Measurements from ENCODE around the gene DYNLT2. TPM values are rescaled to one million over a fixed set of nuclear protein-coding genes. Genes with fewer than 3 reads are reported as not detected.

DYNLT2 gene
- total RNA-seq, 1 donor from 2014 or later = 1.7 TPM

GRCh38 chr6:169723991-169724493 lies 27.3 kb downstream of the DYNLT2 start:
- TF ChIP-seq CTCF (IDR thresholded peaks at IDR 0.05; ENCODE audit: partially characterized antibody, unreplicated experiment) = no peak
- Mint-ChIP-seq H3K4me3 (ENCODE audit: unreplicated experiment) (no peak overlapping the region), H3K27me3 (ENCODE audit: unreplicated experiment) (peaks cover 11% of the 10 kb centered on the region), H3K4me1 (ENCODE audit: low read depth, unreplicated experiment) (peaks cover 5% of the 10 kb centered on the region), H3K27ac (ENCODE audit: unreplicated experiment) (no peak overlapping the region), H3K9me3 (ENCODE audit: unreplicated experiment) (peaks cover 14% of the 10 kb centered on the region), H3K36me3 (ENCODE audit: unreplicated experiment) (no peaks in the 10 kb centered on the region)
- peak; percentile 69 for DNase-seq

- Mint-ChIP-seq H3K27ac (ENCODE audit: unreplicated experiment) (no peak overlapping the region), H3K4me1 (ENCODE audit: low read depth, unreplicated experiment) (peaks cover 5% of the 10 kb centered on the region), H3K9me3 (ENCODE audit: unreplicated experiment) (peaks cover 14% of the 10 kb centered on the region), H3K36me3 (ENCODE audit: unreplicated experiment) (no peaks in the 10 kb centered on the region), H3K4me3 (ENCODE audit: unreplicated experiment) (peak overlapping the region; percentile 90), H3K27me3 (ENCODE audit: unreplicated experiment) (peaks cover 11% of the 10 kb centered on the region)
- TF ChIP-seq CTCF (IDR thresholded peaks at IDR 0.05; ENCODE audit: partially characterized antibody, unreplicated experiment) = no peak
- peak; percentile 63 for DNase-seq
Measured at GRCh38 chr6:169723200-169723909, 28.0 kb downstream of the DYNLT2 start.

GRCh38 chr6:169722362-169723199 lies 28.8 kb downstream of the DYNLT2 start:
- no peak for TF ChIP-seq CTCF (IDR thresholded peaks at IDR 0.05; ENCODE audit: partially characterized antibody, unreplicated experiment)
- Mint-ChIP-seq H3K27me3 (ENCODE audit: unreplicated experiment) (peaks cover 11% of the 10 kb centered on the region), H3K27ac (ENCODE audit: unreplicated experiment) (no peak overlapping the region), H3K9me3 (ENCODE audit: unreplicated experiment) (peaks cover 14% of the 10 kb centered on the region), H3K4me3 (ENCODE audit: unreplicated experiment) (peak overlapping the region; percentile 90), H3K36me3 (ENCODE audit: unreplicated experiment) (no peaks in the 10 kb centered on the region), H3K4me1 (ENCODE audit: low read depth, unreplicated experiment) (peaks cover 5% of the 10 kb centered on the region)
- peak; percentile 43 for DNase-seq

GRCh38 chr6:169720207-169720855 lies 31.0 kb downstream of the DYNLT2 start:
- Mint-ChIP-seq H3K9me3 (ENCODE audit: unreplicated experiment) (peaks cover 10% of the 10 kb centered on the region), H3K4me3 (ENCODE audit: unreplicated experiment) (no peak overlapping the region), H3K27me3 (ENCODE audit: unreplicated experiment) (peaks cover 8% of the 10 kb centered on the region), H3K27ac (ENCODE audit: unreplicated experiment) (no peak overlapping the region), H3K4me1 (ENCODE audit: low read depth, unreplicated experiment) (peaks cover 3% of the 10 kb centered on the region), H3K36me3 (ENCODE audit: unreplicated experiment) (no peaks in the 10 kb centered on the region)
- DNase-seq = no peak
- TF ChIP-seq CTCF (IDR thresholded peaks at IDR 0.05; ENCODE audit: partially characterized antibody, unreplicated experiment) = no peak

Measured in glutamatergic neuron (in vitro differentiated cells).